HEK293 (cell line): Measurements from ENCODE around the gene TMOD2.

Source experiments
- KLF16 ChIP-seq: fragments of 450-650 bp; formaldehyde crosslinking; IDR thresholded peaks from 2 replicates; pipeline ENCODE4 v1.5.1; 2017; ENCODE audit warnings: missing biosample characterization, missing genetic modification characterization
- ZNF23 ChIP-seq: fragments of 450-650 bp; formaldehyde crosslinking; IDR thresholded peaks from 2 replicates; pipeline ENCODE4 v1.5.1; 2016; ENCODE audit warnings: missing biosample characterization, missing genetic modification characterization, borderline replicate concordance
- ZNF398 ChIP-seq: fragments of 450-650 bp; formaldehyde crosslinking; IDR thresholded peaks from 2 replicates; pipeline ENCODE4 v1.5.1; 2017; ENCODE audit warnings: missing biosample characterization, missing genetic modification characterization
- ZNF701 ChIP-seq: fragments of 450-650 bp; formaldehyde crosslinking; IDR thresholded peaks from 2 replicates; pipeline ENCODE4 v1.5.1; 2016; ENCODE audit warnings: missing biosample characterization, missing genetic modification characterization

DNA sequence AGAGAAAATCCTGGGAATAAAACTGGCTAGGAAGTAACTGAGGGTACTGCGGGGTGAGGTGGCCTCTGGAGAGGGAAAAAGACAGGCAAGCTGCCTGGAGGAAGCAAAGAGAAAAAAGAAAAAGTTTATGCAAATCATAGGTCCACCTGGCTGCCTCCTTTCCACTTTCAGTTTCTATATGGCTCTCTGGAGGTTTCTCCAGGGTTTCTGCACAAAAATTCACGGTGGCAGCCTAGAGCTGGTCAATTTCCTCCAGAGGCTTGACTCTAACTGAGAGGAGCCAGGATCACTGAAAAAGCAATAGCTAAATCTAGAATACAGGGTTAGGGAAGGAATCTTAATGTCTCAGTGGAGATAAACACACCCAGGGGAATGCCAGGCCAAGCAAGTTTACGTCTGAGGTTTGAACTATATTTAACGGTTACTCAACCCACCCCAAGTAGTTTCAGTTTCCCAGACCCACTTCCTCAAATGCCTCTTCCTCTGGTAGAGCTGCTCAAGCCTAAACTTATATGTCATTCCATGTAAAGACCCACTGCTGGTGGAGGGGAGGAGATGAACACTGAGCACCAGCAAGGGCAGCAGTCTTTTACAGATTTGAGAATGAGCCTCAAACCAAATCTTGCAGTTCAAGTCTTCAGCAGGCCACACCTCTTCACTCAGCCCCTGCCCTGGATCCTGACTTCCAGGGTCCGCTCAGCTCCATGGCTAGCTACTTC lies 19.7 kb upstream of the TMOD2 start:
- TF ChIP-seq KLF16 (tag by site-specific recombination), result no peak
- TF ChIP-seq ZNF23 (tag by site-specific recombination), result no peak
- TF ChIP-seq ZNF398 (tag by site-specific recombination), result no peak
- no peak for TF ChIP-seq ZNF701 (tag by site-specific recombination)
